H9 (cell line): Measurements from ENCODE around the gene FBLN7. TPM values are rescaled to one million over a fixed set of nuclear protein-coding genes. Genes with fewer than 3 reads are reported as not detected.

Source experiments
- DNase-seq: peaks from one replicate; pipeline ENCODE4 v3.0.0-alpha.2; 2017
- H2AFZ ChIP-seq: one replicate; pipeline ENCODE4 v1.6.1; 2013; ENCODE audit warnings: mild to moderate bottlenecking, low read length, control low read depth, moderate library complexity
- H2AK5ac ChIP-seq: 2 replicates; pipeline ENCODE4 v1.6.1; 2013; ENCODE audit warnings: low read length, control low read depth, mixed read lengths; ENCODE audit not compliant: insufficient read length
- H2BK120ac ChIP-seq: one replicate; pipeline ENCODE4 v1.6.1; 2013; ENCODE audit warnings: low read depth, mild to moderate bottlenecking, low read length, control low read depth, inconsistent platforms; ENCODE audit not compliant: poor library complexity, severe bottlenecking
- H2BK12ac ChIP-seq: 2 replicates; pipeline ENCODE4 v1.6.1; 2013; ENCODE audit warnings: low read length, control low read depth, mixed read lengths, low read depth; ENCODE audit not compliant: insufficient read length
- H2BK15ac ChIP-seq: 2 replicates; pipeline ENCODE4 v1.6.1; 2013; ENCODE audit warnings: low read depth, low read length, control low read depth
- H2BK20ac ChIP-seq: one replicate; pipeline ENCODE4 v1.6.1; 2013; ENCODE audit warnings: low read depth, mild to moderate bottlenecking, low read length, control low read depth, inconsistent platforms; ENCODE audit not compliant: poor library complexity, severe bottlenecking
- H2BK5ac ChIP-seq: 2 replicates; pipeline ENCODE4 v1.6.1; 2013; ENCODE audit warnings: low read length, control low read depth, mixed read lengths; ENCODE audit not compliant: insufficient read length
- H3K14ac ChIP-seq: 2 replicates; pipeline ENCODE4 v1.6.1; 2013; ENCODE audit warnings: low read length, control low read depth; ENCODE audit not compliant: insufficient read depth
- H3K18ac ChIP-seq: 2 replicates; pipeline ENCODE4 v1.6.1; 2013; ENCODE audit warnings: low read depth, mild to moderate bottlenecking, mixed read lengths, low read length, control low read depth; ENCODE audit not compliant: insufficient read length
- H3K23ac ChIP-seq: 2 replicates; pipeline ENCODE4 v1.6.1; 2013; ENCODE audit warnings: low read length, control low read depth, mixed read lengths, low read depth; ENCODE audit not compliant: insufficient read length
- H3K23me2 ChIP-seq: 2 replicates; pipeline ENCODE4 v1.6.1; 2013; ENCODE audit warnings: low read depth, mild to moderate bottlenecking, mixed read lengths, low read length, control low read depth; ENCODE audit not compliant: insufficient read length, poor library complexity, severe bottlenecking
- H3K27ac ChIP-seq: 2 replicates; pipeline ENCODE4 v1.5.1; 2013; ENCODE audit warnings: low read length, control low read depth, mixed read lengths, low read depth; ENCODE audit not compliant: insufficient read length
- H3K27me3 ChIP-seq: 2 replicates; pipeline ENCODE4 v1.6.1; 2013; ENCODE audit warnings: low read length, control low read depth, inconsistent platforms; ENCODE audit not compliant: insufficient read depth
- H3K4ac ChIP-seq: 2 replicates; pipeline ENCODE4 v1.6.1; 2013; ENCODE audit warnings: low read depth, mild to moderate bottlenecking, control low read depth, inconsistent platforms, low read length, moderate library complexity
- H3K4me1 ChIP-seq: 2 replicates; pipeline ENCODE4 v1.6.1; 2013; ENCODE audit warnings: low read length, control low read depth, inconsistent platforms; ENCODE audit not compliant: insufficient read depth
- H3K4me2 ChIP-seq: 2 replicates; pipeline ENCODE4 v1.6.1; 2013; ENCODE audit warnings: low read length, control low read depth, mixed read lengths; ENCODE audit not compliant: insufficient read length, insufficient read depth
- H3K56ac ChIP-seq: 2 replicates; pipeline ENCODE4 v1.6.1; 2013; ENCODE audit warnings: low read depth, mild to moderate bottlenecking, mixed read lengths, low read length, control low read depth; ENCODE audit not compliant: insufficient read length
- H3K79me1 ChIP-seq: 2 replicates; pipeline ENCODE4 v1.6.1; 2013; ENCODE audit warnings: low read depth, mild to moderate bottlenecking, moderate library complexity, low read length, control low read depth, inconsistent platforms; ENCODE audit not compliant: insufficient read depth, poor library complexity, severe bottlenecking
- H3K79me2 ChIP-seq: 2 replicates; pipeline ENCODE4 v1.6.1; 2013; ENCODE audit warnings: low read length, control low read depth, inconsistent platforms; ENCODE audit not compliant: insufficient read depth
- H3K9ac ChIP-seq: 2 replicates; pipeline ENCODE4 v1.6.1; 2013; ENCODE audit warnings: low read length, control low read depth, mixed read lengths; ENCODE audit not compliant: insufficient read length; ENCODE audit errors: extremely low read depth
- H3K9me3 ChIP-seq: one replicate; pipeline ENCODE4 v1.6.1; 2013; ENCODE audit warnings: low read depth, low read length, inconsistent platforms; ENCODE audit not compliant: control insufficient read depth
- H3T11ph ChIP-seq: one replicate; pipeline ENCODE4 v1.6.1; 2013; ENCODE audit warnings: mild to moderate bottlenecking, low read length, control low read depth, inconsistent platforms
- H4K20me1 ChIP-seq: one replicate; pipeline ENCODE4 v1.6.1; 2013; ENCODE audit not compliant: control insufficient read depth, insufficient read length, insufficient read depth
- H4K5ac ChIP-seq: 2 replicates; pipeline ENCODE4 v1.6.1; 2013; ENCODE audit warnings: low read depth, mild to moderate bottlenecking, mixed read lengths, low read length, control low read depth; ENCODE audit not compliant: insufficient read length
- H4K8ac ChIP-seq: replicated peaks from 2 replicates; pipeline ENCODE4 v1.6.1; 2013; ENCODE audit warnings: low read length, control low read depth, mixed read lengths, low read depth; ENCODE audit not compliant: insufficient read length
- H4K91ac ChIP-seq: 2 replicates; pipeline ENCODE4 v1.6.1; 2013; ENCODE audit warnings: low read depth, mild to moderate bottlenecking, moderate library complexity, mixed read lengths, low read length, control low read depth; ENCODE audit not compliant: insufficient read length
- H3K27ac Mint-ChIP-seq, 3 experiments: 2 replicates in 2 of 3; 3 replicates in 1 of 3; pipeline ENCODE4 v1.8.0; 2020 to 2021; ENCODE audit warnings: mixed read lengths in 3 of 3, mild to moderate bottlenecking in 1 of 3, moderate library complexity in 1 of 3
- H3K27me3 Mint-ChIP-seq: 2 replicates; pipeline ENCODE4 v1.8.0; 2021; ENCODE audit warnings: low read depth, mild to moderate bottlenecking, moderate library complexity, mixed read lengths
- H3K36me3 Mint-ChIP-seq, 3 experiments: 2 replicates in 2 of 3; 3 replicates in 1 of 3; pipeline ENCODE4 v1.8.0; 2020 to 2021; ENCODE audit warnings: low read depth in 3 of 3, mixed read lengths in 3 of 3; ENCODE audit not compliant: insufficient read depth in 1 of 3
- H3K4me1 Mint-ChIP-seq, 2 experiments: 2 replicates each; pipeline ENCODE4 v1.8.0; 2020; ENCODE audit warnings: mixed read lengths in 2 of 2
- H3K4me3 Mint-ChIP-seq, 2 experiments: 2 replicates in 1 of 2; 3 replicates in 1 of 2; pipeline ENCODE4 v1.8.0; 2020 to 2021; ENCODE audit warnings: mild to moderate bottlenecking in 2 of 2, mixed read lengths in 2 of 2, moderate library complexity in 1 of 2
- H3K9me3 Mint-ChIP-seq, 2 experiments: 2 replicates in 1 of 2; 3 replicates in 1 of 2; pipeline ENCODE4 v1.8.0; 2020; ENCODE audit warnings: mild to moderate bottlenecking in 2 of 2, mixed read lengths in 2 of 2, moderate library complexity in 1 of 2
- CTCF ChIP-seq: fragments of 200-600 bp; sonication (generic); conservative IDR thresholded peaks from 3 replicates; pipeline ENCODE4 v1.8.0; 2021; ENCODE audit warnings: antibody characterized with exemption, mild to moderate bottlenecking
- WGBS: extraction: QIAGEN DNeasy Blood & Tissue Kit; methylation state at CpG from one replicate; pipeline ENCODE4 v1.1.7; 2013; ENCODE audit warnings: missing lambda C conversion rate, low lambda C conversion rate, mixed read lengths; ENCODE audit not compliant: insufficient read length; ENCODE audit errors: extremely low coverage; 5-methylcytosine and 5-hydroxymethylcytosine counted together
- total RNA-seq: library from RNA; stranded (reverse); gene quantifications from 2 replicates; pipeline ENCODE4 v1.2.1, GENCODE V29; 2021

Gene FBLN7
- total RNA-seq, 1 experiment from 2014 or later: 1.3 TPM

- H3K9me3 ChIP-seq: no peaks in the 10 kb centered on the region
- H3K23me2 ChIP-seq: no peaks in the 10 kb centered on the region
- H3K27me3 ChIP-seq: no peaks in the 10 kb centered on the region
- H3K23ac ChIP-seq: no peak overlapping the region
- no peak overlapping the region for H2AK5ac ChIP-seq
- no peak overlapping the region for H3K4me2 ChIP-seq
- no peak overlapping the region for H4K91ac ChIP-seq
- no peaks in the 10 kb centered on the region for H4K20me1 ChIP-seq
- H2BK5ac ChIP-seq: no peak overlapping the region
- H2BK20ac ChIP-seq: no peak overlapping the region
- H3K79me1 ChIP-seq: no peaks in the 10 kb centered on the region
- H3K36me3 Mint-ChIP-seq: no peaks in the 10 kb centered on the region; a peak in 1 of 7 replicates
- H3K4me1 Mint-ChIP-seq: peaks cover 2 to 7% of the 10 kb centered on the region in 2 experiments; a peak in 2 of 4 replicates
- no peak overlapping the region for H2BK12ac ChIP-seq
- H3K4ac ChIP-seq: no peak overlapping the region
- H4K8ac ChIP-seq: no peak overlapping the region
- no peak overlapping the region for H3K27ac ChIP-seq
- peaks cover 1% of the 10 kb centered on the region; the same call in 1 of the 2 replicates for H3K27me3 Mint-ChIP-seq
- H3K14ac ChIP-seq: no peak overlapping the region
- no peak overlapping the region for H3K18ac ChIP-seq
- H4K5ac ChIP-seq: no peak overlapping the region
- H3K27ac Mint-ChIP-seq: no peak overlapping the region
- H3K4me1 ChIP-seq: peaks cover 3% of the 10 kb centered on the region; the same call in 1 of the 2 replicates
- no peak overlapping the region for H3T11ph ChIP-seq
- WGBS: no CpG with 5 or more reads among the region's 2 CpGs
- no peaks in the 10 kb centered on the region for H3K79me2 ChIP-seq
- H2AFZ ChIP-seq: no peak overlapping the region
- H3K9me3 Mint-ChIP-seq: no peaks in the 10 kb centered on the region
- no peak for DNase-seq
- H2BK120ac ChIP-seq: no peak overlapping the region
- H3K4me3 Mint-ChIP-seq: no peak overlapping the region
- TF ChIP-seq CTCF: no peak
- H3K56ac ChIP-seq: no peak overlapping the region
- H2BK15ac ChIP-seq: no peak overlapping the region
- no peak overlapping the region for H3K9ac ChIP-seq
These were observed 10.3 kb downstream of the FBLN7 start for GRCh38 chr2:112148477-112148876.
